Hepatocyte (in vitro differentiated cells): Measurements from ENCODE around the gene NAP1L4.

ENCODE experiments used
- EZH2 ChIP-seq: fragments of 200-600 bp; sonication (generic); IDR thresholded peaks from 2 replicates; pipeline ENCODE4 v1.6.1; 2016; ENCODE audit warnings: antibody characterized with exemption, mild to moderate bottlenecking, borderline replicate concordance
- TF ChIP-seq, protein P1 (sequence below): fragments of 200-600 bp; sonication (generic); IDR thresholded peaks from 2 replicates; pipeline ENCODE4 v1.5.1; 2016; ENCODE audit warnings: antibody characterized with exemption, mild to moderate bottlenecking; ENCODE audit not compliant: poor library complexity

DNA sequence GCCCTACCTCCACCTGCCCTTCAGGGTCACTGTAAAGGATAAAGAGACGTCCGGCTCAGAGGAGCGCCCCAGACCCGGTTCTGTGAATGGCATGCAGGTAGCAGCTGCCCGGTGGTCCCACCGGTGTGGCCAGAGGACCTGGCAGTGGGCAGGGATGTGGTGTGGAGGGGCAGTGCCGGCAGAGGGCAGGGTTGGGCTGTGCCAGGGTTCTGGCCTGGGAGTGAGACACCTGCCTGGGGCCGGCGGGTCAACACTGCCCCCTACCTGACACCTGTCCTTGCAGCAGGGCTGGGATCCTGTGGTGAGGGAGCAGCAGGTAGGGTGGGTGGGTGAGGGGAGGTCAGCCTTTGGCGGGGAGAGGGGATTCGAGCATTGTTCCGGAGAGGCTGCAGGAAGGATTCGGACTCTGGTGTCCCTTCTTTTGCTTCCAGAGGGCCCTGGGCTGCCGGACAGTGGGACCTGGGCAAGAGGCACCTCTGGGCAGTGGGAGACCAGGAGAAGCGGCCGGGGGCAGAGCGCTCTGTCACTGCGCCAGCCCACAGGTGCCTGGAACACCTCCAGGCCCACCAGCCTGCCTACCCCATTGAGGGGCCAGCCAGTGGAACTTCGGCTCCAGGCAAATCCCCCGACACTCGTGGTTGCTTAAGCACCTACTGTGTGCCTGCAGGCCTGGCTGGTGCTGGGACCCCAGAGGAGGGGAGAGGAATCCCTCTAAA is 61.3 kb downstream of the NAP1L4 start:
- no peak for TF ChIP-seq EZH2
- TF ChIP-seq, protein P1, sequence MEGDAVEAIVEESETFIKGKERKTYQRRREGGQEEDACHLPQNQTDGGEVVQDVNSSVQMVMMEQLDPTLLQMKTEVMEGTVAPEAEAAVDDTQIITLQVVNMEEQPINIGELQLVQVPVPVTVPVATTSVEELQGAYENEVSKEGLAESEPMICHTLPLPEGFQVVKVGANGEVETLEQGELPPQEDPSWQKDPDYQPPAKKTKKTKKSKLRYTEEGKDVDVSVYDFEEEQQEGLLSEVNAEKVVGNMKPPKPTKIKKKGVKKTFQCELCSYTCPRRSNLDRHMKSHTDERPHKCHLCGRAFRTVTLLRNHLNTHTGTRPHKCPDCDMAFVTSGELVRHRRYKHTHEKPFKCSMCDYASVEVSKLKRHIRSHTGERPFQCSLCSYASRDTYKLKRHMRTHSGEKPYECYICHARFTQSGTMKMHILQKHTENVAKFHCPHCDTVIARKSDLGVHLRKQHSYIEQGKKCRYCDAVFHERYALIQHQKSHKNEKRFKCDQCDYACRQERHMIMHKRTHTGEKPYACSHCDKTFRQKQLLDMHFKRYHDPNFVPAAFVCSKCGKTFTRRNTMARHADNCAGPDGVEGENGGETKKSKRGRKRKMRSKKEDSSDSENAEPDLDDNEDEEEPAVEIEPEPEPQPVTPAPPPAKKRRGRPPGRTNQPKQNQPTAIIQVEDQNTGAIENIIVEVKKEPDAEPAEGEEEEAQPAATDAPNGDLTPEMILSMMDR, result peak; percentile 56
